ENCODE measurements around the gene IRX4.

Gene IRX4

DNA sequence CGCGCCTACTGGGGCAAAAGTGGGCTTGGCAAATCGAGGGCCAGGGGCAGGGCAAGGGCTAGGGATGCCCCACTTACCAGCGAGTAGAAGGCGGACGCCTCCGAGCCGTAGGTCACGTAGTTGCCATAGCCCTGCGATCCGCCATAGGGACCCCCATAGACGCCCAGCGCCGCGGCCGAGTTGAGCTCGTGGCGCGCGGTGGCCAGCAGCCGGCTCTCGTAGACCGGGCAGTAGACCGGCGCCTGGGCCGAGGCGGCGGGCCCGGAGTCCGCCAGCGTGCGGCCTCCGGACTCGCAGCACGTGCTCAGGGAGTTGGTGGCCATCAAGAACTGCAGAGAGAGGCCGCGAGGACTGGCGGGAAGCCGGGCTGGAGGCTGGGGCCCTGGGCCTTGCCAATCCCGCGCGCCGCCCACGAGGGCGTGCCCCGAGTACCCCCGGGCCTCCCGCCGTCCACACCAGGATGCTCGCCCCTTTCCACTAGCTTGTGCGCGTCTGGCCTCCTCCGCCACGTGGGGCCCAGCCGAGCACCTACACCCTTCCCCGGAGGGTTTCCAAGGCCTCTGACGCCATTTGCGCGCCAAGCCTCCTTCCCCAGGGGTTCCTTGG, 891 bp downstream of the IRX4 start:
- no peak for TF ChIP-seq ZNF274 (IDR thresholded peaks at IDR 0.05; ENCODE audit: low read depth, low read length)
- no peak overlapping the region for H3K4me3 ChIP-seq (ENCODE audit: low read length)

DNA sequence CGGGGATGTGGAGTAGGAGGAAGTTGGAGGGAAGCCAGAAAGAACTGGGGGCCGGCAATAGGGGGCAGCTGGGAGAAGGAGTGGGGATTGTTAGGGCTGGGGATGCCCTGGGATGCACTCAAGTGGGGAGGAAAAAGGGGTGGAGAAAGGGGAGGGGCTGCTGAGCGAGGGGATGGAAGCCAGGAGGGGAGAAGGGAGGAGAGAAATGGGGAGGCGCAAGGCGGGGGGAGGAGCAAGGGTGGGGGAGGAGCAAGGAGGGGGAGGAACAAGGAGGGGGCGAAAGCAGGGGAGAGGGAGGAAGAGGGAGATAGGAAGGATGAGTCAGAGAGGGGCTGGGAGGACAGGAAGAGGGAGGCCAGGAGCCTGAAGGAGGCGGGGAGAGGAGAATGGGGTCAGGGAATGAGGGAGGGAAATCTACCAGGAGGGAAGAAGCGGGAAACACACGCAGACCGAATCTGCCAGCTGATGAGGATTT, 1.6 kb downstream of the IRX4 start:
- TF ChIP-seq ZNF274 (IDR thresholded peaks at IDR 0.05; ENCODE audit: low read depth, low read length) = no peak
- H3K4me3 ChIP-seq (ENCODE audit: low read length) = no peak overlapping the region

DNA sequence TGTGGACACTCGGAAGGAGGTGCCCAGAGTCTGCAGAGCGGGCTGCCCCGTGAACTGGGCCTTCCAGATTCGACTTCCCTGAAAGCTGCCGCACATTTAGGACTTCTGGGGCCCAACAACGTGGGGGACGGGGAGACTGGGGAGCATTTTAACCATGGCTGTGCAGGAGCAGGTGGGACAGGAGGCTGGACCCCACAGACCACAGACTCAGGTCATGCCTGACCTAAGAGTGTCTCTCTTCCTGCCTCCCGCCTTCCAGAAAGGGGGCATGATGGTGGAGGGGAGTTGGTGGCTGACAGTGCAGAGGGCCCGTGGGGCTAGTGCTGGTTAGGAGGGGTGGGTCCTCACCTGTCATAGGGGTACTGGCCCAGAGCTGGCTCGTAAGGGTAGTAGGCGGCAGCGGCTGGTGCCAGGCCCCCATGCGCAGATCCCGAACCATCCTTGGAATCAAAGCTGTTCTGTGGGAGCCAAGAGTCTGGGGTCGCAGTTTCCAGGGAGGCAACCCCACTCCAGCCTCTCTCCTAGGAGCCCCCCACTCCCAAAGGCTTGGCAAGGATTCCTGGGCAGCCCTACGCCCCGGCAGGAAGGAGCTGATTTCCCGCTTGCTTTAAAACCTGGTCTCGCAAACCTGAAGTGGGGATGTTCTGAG, 2.2 kb downstream of the IRX4 start:
- no peak overlapping the region for H3K4me3 ChIP-seq (ENCODE audit: low read length)
- TF ChIP-seq ZNF274 (IDR thresholded peaks at IDR 0.05; ENCODE audit: low read depth, low read length) = no peak

DNA sequence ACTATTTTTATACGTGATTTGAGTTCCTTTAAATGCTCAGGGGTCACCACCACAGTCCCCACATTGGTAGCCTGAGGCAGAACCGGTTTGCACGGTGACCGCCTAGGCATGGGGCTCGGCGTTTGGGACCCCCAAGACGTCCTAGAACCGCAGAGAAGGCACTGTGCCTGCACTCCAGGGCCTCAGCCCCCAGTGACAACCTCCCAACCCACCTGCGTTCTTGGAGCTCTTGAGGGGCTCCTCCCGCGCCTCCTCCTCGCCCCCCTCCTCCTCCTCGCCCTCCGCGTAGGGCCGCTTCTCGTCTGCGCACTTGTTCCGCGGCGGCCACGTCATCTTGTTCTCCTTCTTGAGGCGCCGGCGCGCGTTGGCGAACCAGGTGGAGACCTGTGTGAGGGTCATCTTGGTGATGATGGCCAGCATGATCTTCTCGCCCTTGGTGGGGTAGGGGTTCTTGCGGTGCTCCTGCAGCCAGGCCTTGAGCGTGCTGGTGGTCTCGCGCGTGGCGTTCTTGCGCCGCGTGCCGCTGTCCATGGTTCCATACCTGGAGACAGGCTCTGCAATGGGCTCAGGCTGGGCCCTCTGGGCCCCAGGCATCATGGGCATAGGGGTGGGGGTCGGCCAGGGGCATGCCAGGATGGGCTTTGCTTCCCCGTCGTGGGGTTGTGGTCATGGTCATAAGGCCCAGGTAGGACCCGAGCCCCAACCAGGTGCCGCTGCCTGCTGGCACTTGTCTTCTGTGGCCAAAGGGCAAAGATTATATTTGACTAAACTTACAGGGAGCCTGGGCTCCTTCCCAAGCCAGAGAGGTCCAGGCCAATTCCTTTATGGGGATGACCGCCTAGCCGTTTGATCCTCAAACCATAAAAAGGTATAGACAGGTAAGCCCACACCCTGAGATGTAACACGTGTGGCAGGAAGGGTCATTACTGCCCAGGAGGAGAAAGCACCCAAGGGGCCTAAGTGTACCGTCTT, 3.1 kb downstream of the IRX4 start:
- TF ChIP-seq ZNF274 (IDR thresholded peaks at IDR 0.05; ENCODE audit: low read depth, low read length) = no peak
- no peak overlapping the region for H3K4me3 ChIP-seq (ENCODE audit: low read length)

DNA sequence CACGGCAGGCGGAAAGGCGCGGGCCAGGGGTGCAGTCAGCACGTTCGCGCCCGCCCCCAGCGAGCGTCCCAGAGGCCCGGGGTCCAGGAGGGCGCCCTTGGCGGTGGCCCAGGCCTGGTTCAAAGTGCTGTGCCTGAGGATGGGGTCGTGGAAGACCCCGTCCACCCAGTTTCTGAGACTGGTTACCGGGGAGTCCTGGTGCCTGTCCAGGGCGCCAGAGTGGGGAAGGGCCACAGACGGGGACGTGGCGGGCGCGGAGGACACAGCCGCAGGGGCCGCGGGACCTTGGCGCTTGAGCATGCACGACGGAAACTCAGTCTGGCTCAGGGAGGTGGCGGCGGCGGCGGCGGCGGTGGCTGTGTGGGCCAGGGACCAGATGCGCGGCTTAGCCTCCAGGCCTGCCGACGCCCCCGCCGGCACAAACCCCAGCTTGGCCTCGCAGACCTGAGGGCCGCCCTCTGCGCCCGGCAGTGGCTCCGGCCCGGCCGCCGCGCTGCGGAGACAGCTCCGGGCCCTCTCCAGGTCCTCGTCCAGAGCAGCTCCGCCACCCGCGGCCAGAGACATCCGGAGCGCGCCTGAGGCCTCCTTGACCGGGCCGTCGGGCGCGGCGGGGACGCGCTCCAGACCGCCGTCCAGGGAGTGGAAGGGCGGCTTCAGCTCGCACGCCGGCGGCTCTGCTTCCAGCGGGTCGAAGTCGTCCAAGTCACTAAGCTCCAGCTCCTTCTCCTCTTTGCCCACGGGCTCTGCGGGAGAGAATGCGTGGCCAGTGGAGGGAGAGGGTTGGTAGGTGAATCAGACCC, 4.5 kb downstream of the IRX4 start:
- TF ChIP-seq ZNF274 (IDR thresholded peaks at IDR 0.05; ENCODE audit: low read depth, low read length) = no peak
- no peak overlapping the region for H3K4me3 ChIP-seq (ENCODE audit: low read length)

DNA sequence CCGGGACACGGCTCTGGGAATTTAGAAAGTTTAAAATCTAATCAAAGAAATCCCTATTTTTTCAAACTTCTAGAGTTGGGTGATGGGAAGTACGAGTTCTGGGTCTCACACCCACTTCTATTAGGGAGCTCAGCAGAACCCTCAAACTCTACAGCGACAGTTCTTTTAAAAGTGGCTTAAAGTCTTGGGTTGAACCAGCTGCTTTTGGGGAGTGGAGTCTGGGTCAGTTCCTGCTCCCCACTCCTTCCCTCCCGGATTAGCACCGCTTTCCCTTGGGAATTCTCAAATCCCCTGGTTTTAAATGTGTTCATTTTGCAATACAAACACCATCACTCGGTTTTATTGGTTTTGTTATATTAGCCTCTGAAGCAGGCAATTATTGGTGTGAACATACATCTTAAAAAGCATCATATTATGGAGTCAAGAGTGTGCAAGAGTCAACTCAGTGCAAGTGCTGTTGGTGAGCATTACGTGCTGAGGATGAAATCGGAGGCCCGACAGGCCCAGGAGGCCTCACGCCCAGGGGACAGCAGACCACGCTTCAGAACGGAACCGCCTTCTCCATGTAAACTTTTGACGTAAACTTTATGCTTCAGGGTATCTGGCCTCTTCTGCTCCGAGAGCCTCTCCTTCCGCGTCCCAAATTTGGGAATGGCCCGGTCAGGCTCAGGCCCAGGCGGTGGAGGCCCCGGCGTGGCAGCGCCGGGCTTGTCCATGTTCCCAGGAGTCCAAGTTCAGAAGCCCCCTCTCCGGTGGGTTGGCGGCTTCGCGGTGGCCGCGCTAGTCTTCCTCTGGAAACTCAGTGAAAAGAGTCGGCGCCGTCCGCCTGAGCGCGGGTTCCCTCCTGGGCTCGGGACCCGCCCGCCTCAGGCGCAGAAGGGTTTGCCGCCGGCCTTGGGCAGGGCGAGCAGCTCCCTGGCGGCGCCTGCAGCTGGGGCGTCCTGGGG, 5.3 kb downstream of the IRX4 start:
- H3K4me3 ChIP-seq (ENCODE audit: low read length) = no peak overlapping the region

DNA sequence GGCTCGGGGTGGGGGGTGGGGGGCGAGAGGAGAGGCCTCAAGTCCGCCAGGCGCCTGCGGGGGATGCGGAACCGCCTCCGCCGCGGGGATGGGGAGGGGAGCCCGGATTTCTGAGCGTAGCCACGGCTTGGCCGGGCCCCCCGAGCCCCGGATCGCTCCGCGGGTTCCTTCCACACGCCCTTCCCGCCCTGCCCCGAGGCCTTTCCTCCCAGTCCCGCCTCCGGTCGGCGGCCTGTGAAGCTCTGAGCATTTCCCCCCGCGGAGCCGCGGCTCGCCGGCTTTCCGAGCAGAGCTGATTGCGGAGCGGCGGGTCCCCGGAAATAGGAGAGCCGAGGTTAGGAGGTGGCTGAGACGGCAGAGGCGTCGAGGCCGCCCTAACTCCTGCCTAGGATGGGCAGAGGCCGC, 6.1 kb downstream of the IRX4 start:
- no peak overlapping the region for H3K4me3 ChIP-seq (ENCODE audit: low read length)
- no peak for TF ChIP-seq ZNF274 (IDR thresholded peaks at IDR 0.05; ENCODE audit: low read depth, low read length)

More for the DNA sequence above, 5.3 kb downstream of the IRX4 start:
- no peak for TF ChIP-seq ZNF274 (IDR thresholded peaks at IDR 0.05; ENCODE audit: low read depth, low read length)

DNA sequence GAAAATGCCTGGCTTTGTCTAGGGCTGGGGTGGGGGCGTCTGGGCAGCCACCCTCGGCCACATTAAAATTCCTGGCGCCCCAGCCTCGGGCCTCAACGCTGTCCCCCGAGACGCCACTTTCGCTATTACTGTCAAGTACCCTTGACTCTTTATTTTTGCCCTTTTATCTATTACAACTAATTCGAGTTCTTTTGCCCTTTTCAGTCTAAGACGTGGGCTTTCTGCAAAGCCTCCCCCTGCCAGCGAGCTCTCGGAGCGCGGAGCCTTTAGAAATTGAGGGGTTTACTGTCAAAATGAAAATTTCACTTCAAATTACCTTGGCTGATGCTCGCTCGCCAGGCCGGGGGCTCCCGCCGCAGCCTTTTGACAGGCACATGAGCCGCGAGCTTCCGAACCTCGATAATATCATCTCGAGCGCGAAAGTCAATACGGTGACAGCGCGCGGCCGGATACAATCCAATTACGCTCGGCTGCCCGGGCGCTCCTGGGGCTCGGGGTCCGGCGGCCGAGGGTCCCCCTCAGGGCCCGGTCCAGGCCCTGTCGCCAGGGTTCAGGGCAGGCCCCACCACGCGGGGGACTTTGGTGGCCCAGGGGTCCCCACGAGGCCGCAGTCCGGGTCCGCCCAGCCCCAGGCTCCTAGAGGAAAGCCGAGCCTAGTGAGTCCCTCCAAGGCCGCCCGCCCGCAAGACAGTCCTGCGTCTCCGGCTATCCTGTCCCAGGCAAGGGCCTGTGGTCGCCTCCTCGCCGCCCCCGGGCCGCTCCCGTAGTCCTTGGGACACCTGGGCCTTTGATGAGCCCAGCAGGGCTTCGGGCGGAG, 6.7 kb downstream of the IRX4 start:
- no peak for TF ChIP-seq ZNF274 (IDR thresholded peaks at IDR 0.05; ENCODE audit: low read depth, low read length)
- no peak overlapping the region for H3K4me3 ChIP-seq (ENCODE audit: low read length)

DNA sequence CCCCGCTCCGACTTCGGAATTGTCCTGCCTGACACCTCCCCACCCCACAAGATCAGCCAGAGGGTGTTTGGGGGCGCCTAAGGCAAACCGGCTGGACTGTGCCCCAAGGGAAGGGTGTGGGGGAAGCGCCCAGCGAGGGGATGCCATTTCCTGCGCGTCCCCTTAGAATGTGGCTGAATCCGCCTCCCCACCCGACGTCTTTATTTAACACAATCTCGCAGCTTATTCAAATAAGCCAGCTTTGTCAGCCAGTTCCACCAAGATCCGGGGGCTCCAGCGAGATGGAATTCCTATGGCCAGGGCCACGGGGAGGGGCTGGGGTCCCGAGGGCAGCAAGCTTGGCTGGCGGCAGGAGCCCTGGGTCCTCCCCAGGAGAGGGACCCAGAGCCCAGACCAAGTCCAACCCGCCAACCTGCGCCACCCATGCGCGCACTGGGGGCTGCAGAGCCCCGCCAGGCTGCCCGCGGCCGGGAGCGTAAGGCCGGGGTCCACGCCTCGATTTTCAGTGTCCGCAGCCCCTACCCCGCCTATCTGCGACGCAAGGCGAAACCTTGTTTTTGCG, 7.4 kb downstream of the IRX4 start:
- no peak for TF ChIP-seq ZNF274 (IDR thresholded peaks at IDR 0.05; ENCODE audit: low read depth, low read length)
- no peak overlapping the region for H3K4me3 ChIP-seq (ENCODE audit: low read length)

DNA sequence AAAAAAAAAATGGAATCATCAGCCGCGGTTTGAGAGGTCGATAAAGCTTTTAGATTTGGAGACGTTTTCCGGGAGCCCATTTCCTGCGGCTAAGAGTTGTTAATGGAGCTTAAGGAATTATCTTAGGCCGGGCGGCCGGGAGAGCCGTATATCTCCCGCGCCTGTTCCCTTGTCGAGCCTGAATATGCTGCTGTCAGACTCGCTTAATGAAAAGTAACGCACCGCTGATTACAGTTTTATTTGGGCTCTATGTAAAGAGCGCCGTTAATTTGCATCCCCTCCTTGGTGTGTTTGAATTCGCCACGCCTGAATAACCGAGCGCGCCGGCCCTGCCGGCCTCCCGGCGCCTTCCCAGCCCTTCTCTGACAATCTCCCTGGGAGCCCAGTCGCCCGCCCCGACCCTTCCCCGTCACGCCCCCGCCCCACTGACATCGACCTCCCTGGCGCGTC, 7.9 kb downstream of the IRX4 start:
- no peak for TF ChIP-seq ZNF274 (IDR thresholded peaks at IDR 0.05; ENCODE audit: low read depth, low read length)
- no peak overlapping the region for H3K4me3 ChIP-seq (ENCODE audit: low read length)

DNA sequence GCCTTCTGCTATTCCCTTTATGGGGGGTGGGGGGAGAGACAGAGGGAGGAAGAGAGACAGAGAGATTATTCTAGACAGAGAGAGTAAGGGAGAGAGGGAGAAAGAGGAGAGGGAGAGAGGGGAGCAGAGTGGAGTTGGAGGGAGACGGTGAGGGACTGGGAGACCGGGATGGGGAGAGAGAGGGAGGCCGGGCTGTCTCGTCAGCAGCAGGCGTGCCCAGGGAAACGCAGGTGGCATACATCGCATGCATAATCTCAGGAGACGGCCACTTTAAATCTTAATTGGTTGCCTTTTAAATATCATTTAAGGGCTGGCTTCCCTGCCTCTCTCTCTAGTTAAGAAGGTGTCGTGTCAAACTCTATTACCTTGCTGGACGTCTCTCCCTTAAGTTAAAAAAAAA, 8.4 kb downstream of the IRX4 start:
- H3K4me3 ChIP-seq (ENCODE audit: low read length) = no peak overlapping the region

More for the DNA sequence above, 8.4 kb downstream of the IRX4 start:
- TF ChIP-seq ZNF274 (IDR thresholded peaks at IDR 0.05; ENCODE audit: low read depth, low read length) = no peak
